Kidney glomerular epithelial cell (primary cell): Measurements from ENCODE around the gene NFATC2.
"Not testable (repeated sequence)": the region's sequence is repeated elsewhere in the genome, so short reads cannot be mapped to it uniquely, and the experiment has no call there.

Experiments
- DNase-seq: peaks from one replicate; lab custom pipeline; 2025; lab: John Stamatoyannopoulos, UW

NFATC2 gene

GRCh38 chr20:51542571-51543421 is at the start of gene NFATC2:
Gene NFATC2 (minus strand): TSS chr20:51542719. CDS start chr20:51542499, 220 bp downstream.
- DNase-seq, result no peak

GRCh38 chr20:51591871-51592270 is 49.4 kb upstream of the NFATC2 start:
- no peak for DNase-seq

DNA sequence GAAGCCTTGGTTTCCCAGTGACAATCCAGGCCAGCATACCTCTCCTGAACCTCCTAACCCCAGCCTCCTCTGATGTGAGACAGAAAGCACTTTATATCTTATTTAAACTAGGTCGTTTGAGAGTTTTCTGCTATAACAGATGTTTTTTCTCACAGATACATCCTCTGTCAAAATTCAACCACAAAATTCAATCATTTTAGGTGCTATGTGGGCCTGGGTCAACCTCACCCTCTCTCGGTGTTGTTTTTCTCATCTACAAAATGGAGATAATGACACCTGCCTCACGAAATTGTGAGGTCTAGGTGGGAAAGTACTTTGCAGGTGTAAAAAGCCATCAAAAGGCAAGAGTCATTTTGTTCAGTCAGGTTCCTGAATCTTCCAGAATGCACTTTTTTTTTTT is 46.2 kb upstream of the NFATC2 start:
- DNase-seq, result no peak

DNA sequence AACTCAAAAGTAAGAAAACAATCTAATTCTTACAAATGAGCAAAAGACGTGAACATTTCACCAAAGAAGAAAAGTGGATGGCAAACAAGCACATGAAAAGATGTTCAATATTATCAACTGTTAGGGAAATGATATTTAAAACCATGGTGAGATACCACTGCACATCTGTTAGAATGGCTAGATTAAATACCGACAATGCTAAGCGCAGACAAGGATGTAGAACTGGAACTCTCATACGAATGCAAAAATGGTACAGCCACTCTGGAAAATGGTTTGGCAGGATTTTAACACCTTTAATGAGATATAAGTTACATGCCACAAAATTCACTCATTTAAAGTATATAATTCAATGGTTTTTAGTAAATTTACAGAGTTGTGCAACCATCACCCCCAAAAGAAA is 44.6 kb upstream of the NFATC2 start:
- DNase-seq, result no peak

DNA sequence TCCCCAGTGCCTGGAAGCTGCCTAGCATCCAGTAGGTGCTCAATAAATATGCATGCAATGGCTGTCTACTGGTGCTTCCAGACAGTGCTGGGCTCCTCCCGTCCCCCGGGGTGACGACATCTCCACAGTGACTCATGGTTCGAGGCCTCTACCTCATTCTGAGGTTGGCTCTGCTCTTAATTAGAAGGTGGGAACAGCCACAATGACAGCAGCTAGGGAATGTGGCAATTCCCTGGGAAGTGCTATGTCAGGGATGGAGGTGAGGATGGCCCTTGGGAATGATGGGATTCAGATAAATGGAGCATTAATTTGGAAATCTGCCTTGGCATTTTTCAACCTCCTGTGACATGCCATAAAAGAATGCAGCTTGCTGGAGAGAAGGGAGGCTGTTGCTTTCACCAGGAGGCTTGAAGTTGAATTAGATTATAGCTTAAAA is 43.5 kb upstream of the NFATC2 start:
- DNase-seq, result peak; percentile 27

GRCh38 chr20:51585148-51585547 is 42.6 kb upstream of the NFATC2 start:
- DNase-seq, result no peak

DNA sequence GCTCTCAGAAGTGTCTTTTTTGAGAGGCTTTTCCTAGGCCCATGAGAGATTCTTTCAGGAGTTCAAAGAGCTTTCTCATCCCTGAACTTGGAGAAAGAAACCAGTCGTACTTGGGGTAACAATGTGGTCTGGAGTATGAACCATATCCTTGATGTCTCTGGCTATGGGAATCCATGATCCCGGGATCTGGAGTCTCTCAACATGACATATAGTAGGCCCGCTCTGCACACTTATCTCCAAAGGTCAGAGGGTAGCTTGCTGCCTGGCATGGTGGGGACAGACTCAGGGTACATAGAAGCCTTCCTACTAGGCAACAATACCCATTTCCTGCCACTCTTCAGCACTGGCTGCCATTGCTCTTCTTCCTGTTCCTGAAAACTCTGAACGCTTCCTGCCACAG is 42.2 kb upstream of the NFATC2 start:
- DNase-seq, result no peak

DNA sequence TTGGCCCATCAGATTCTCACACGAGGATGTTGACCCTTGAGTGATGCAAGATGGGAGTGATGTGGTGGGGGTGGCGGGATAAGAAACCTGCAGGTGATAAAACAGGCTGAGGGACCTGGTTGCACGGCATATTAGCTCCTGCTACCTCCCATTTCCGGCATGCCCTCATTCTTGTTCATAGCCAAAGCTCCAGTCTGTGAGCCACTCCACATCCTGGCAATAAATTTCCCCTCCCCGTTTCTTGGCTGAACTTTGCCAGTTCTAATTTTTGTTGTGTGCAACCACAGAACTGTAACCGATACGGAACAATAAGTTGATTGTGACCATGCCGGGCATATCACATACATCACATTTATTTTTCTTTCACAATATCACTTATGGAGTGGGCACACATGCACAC is 41.6 kb upstream of the NFATC2 start:
- no peak for DNase-seq

DNA sequence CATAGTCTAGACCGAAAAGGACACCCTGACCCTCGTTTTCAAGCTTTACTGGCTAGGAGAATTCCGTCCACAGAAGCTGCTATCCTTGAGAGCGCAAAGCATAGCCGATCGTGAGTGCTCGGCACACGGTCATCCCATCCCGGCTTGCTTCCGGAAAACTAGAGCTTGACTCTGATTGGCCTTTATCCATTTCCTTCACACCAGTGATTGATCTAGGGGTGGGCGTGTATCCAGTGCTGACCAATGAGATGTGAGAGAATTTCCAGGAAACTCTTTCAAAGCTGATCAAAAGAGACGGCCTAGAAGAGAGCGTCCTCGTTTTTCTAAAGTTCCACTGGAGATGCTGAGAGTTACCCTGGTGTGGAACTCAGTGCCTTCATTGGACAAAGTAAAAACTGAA is 41.0 kb upstream of the NFATC2 start:
- no peak for DNase-seq

DNA sequence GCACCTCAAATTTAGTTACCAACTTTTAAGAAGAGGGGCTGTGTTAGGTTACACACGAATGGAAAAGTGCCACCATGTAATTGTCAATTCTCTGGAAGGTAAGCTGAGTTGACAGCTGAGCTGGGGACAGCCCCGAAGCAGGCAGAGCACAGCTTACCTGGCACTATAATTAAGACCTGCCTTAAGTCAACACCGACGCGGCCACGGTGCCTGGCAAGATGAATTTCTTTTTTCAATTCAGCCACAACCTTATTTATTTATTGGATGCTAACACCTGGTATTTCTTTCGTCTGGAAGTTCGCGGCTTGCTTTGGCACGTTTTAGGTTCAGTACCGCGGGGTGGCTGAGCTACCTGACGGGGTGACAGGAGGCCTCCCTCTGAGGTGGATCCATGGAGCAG is 40.6 kb upstream of the NFATC2 start:
- DNase-seq, result no peak

DNA sequence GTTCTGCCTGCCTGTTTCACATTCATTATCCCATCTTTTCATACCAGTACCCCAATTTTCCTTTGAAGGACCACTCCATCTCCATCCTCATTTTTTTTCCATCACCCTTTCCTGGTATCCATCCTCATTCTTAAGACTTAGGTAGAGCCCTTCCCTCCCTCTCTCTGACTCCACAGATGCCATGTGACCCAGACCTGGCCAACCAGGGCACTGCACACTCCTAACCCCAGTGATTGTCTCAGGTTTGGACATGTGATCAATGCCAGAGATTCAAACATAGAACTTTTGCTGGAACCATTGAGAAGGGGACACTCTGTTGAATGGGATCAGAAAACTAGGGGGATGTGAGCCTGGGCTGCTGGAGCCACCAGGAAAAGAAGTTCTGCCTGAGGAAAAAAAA is 39.1 kb upstream of the NFATC2 start:
- DNase-seq, result no peak

DNA sequence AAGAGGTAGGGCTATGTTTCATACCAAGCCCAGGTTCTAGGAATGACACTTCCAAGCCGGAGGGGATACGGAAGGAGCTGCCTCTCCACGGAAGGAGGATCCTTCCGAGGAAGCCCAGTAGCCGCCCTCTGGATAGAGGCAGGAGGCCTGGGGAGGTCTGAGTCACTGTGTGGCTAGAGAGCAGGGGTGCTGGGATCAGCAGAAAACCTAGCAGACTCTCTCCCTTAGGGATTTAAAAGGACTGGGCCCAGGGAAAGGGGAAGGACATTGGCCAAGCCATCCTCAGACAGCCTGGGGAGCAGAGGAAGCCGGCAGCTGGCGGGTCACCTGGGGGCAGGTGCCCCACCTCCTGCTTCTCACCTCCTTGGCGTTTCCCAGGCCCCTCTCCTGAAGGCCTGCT is 36.6 kb upstream of the NFATC2 start:
- peak; percentile 56 for DNase-seq

DNA sequence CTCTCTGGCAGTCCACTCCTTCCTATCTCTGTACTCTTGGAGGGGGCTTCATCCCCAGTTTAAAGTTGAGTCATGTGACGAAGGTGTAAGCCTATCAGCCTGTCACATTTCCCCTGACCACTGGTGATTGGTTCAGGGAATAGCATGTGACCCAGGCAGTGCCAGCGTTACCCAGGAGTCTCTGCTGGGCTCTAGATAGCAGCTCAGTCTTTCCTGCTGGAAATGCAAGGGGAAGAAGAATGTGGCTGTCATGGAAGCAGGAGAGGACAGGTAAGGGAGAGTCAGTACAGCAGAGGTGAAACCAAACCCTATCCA is 35.6 kb upstream of the NFATC2 start:
- DNase-seq, result no peak

DNA sequence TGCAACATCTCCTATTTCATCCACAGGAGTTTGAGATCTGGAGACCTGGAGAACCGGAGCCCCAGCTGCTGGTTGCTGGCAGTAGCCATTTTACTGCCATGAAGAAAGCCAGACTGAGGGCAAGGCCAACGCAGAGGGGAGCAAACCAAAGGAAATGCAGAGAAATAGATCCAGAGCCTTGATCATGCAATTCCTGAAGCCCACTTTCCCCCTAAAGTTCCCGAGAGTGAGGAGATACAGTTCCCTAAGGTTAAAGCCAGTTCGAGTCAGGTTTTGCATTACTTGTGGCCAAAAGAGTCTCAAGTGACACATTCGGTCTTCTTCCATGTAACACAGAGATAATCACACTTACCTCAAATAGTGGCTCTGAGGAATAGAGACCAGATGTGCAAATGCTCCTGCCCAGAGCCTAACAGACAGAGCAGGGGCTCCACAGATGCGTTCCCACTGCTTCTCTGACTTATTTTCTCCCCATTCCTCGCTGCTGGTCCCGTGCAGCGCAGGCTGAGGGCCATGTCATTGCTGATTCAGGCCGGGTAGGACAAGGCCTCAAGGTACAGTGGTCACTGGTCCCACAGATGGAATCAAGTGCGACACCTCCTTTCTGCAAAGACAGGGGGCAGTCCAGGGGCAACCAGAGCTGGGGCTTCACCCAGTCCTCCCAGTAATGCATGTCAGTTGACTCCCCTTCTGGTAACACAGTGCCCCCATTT is 35.1 kb upstream of the NFATC2 start:
- no peak for DNase-seq

GRCh38 chr20:51575486-51575885 is 33.0 kb upstream of the NFATC2 start:
- no peak for DNase-seq

DNA sequence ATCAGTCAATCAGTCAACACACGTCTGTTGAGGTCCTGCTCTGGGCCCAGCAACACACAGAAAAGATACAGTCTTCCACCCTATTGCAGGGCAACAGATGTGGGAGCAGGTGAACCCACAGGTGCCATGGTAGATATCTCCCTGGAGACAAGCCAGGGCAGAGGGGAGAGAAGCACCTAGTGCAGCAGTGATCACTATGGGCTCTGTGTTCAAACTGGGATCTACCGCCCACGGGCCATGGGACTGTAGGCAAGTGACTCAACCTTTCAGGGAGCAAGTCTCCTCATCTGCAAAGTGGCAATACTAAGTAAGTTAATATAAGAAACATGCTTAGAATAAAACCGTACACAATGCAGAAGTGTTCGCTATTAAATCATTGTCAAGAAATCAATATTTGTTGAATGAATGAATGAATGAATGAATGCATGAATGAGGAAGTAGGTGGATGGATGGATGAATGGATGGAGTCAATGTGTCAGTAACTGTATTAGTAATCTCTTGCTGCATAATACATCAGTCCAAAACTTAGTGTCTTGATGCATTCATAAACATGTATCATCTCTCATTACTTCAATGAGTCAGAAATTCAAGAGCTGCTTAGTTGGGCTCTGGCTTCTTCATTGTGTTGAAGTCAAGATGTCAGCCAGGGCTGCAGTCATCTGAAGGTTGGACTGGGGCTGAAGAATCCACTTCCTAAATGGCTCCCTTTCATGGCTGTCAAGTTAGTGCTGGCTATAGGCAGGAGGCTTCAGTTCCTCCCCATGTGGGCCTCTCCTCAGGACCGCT is 31.9 kb upstream of the NFATC2 start:
- no peak for DNase-seq

- DNase-seq, result no peak
Observed at GRCh38 chr20:51573576-51574243, 31.2 kb upstream of the NFATC2 start.

DNA sequence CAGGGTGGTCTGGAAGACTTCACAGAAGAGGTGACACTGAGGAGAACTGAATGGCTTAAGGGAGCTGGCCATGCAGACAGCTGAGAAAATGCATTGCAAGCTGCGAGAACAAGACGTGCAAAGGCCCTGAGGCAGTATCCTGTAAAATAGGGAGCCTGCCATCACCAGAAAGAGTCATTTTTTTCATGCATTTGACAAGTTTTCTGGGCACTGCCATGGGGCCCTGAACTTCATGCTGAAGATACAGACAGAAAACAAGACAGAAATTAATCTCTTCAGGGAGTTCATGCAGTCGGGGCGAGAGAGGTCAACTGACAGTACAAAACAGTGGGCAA is 28.9 kb upstream of the NFATC2 start:
- no peak for DNase-seq

- DNase-seq, result no peak
Observed at GRCh38 chr20:51570739-51571459, 28.4 kb upstream of the NFATC2 start.

GRCh38 chr20:51569815-51570738 is 27.6 kb upstream of the NFATC2 start:
- no peak for DNase-seq

DNA sequence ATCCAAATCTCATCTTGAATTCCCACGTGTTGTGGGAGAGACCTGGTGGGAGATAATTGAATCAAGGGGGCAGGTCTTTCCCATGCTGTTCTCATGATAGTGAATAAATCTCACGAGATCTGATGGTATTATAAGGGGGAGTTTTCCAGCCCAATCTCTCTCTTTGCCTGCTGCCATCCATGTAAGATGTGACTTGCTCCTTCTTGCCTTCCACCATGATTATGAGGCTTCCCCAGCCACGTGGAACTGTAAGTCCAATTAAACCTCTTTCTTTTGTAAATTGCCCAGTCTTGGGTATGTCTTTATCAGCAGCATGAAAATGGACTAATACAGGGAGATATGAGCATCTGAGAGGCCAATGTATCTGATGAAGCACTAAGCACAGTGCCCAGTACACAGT is 26.0 kb upstream of the NFATC2 start:
- not testable (repeated sequence) for DNase-seq
